ENCODE measurements around the gene ABCA7. TPM values are rescaled to one million over a fixed set of nuclear protein-coding genes. Genes with fewer than 3 reads are reported as not detected.
A peak's percentile ranks its signal among the peaks of the same experiment; 100 is the strongest.

ABCA7 gene
- total RNA-seq, 1 donor: 33.3 TPM

DNA sequence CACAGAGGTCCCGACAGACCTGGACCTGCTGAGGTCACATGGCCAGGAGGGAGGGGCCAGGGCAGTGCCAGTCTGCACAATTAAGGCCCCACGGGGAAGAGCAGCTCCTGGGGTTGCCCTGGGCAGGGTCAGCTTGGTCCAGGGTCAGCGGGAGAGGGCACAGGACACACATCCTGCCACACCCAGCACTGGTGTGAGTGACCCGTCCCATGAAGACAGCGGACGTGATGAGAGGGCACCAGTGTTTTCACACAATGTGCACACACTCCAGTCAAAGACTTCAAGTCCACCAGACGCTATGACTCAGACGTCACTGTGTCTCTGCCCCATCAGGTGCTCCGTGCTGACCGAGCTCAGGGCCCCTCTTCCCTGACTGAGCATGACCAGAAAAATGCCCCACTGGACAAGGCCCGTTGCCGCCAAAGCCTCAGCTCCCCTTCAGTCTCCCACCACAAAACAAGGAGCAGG is 23.2 kb upstream of the ABCA7 start:
- Histone ChIP-seq H3K79me2 (ENCODE audit: insufficient read depth, low read length) (peaks cover 82% of the 10 kb centered on the region), H3K4me2 (ENCODE audit: insufficient read depth, low read length) (peak overlapping the region; percentile 50), H3K27me3 (ENCODE audit: insufficient read depth, low read length) (no peaks in the 10 kb centered on the region), H3K9me3 (ENCODE audit: low read depth, low read length) (no peaks in the 10 kb centered on the region), H3K4me1 (ENCODE audit: insufficient read depth, low read length) (peaks cover 30% of the 10 kb centered on the region), H3K4me3 (ENCODE audit: insufficient read depth, low read length) (no peak overlapping the region), H3K36me3 (ENCODE audit: insufficient read depth, low read length) (peaks cover 15% of the 10 kb centered on the region), H4K20me1 (ENCODE audit: insufficient read depth, low read length) (peaks cover 68% of the 10 kb centered on the region), H2AFZ (ENCODE audit: low read length) (no peak overlapping the region), H3K27ac (ENCODE audit: low read depth, low read length) (peak overlapping the region; percentile 31)
- DNase-seq (ENCODE audit: insufficient read length, low spot score, missing footprints): peak; percentile 98
- TF ChIP-seq, protein P1, sequence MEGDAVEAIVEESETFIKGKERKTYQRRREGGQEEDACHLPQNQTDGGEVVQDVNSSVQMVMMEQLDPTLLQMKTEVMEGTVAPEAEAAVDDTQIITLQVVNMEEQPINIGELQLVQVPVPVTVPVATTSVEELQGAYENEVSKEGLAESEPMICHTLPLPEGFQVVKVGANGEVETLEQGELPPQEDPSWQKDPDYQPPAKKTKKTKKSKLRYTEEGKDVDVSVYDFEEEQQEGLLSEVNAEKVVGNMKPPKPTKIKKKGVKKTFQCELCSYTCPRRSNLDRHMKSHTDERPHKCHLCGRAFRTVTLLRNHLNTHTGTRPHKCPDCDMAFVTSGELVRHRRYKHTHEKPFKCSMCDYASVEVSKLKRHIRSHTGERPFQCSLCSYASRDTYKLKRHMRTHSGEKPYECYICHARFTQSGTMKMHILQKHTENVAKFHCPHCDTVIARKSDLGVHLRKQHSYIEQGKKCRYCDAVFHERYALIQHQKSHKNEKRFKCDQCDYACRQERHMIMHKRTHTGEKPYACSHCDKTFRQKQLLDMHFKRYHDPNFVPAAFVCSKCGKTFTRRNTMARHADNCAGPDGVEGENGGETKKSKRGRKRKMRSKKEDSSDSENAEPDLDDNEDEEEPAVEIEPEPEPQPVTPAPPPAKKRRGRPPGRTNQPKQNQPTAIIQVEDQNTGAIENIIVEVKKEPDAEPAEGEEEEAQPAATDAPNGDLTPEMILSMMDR (IDR thresholded peaks at IDR 0.05; ENCODE audit: extremely low read depth, low read depth, low read length): no peak

DNA sequence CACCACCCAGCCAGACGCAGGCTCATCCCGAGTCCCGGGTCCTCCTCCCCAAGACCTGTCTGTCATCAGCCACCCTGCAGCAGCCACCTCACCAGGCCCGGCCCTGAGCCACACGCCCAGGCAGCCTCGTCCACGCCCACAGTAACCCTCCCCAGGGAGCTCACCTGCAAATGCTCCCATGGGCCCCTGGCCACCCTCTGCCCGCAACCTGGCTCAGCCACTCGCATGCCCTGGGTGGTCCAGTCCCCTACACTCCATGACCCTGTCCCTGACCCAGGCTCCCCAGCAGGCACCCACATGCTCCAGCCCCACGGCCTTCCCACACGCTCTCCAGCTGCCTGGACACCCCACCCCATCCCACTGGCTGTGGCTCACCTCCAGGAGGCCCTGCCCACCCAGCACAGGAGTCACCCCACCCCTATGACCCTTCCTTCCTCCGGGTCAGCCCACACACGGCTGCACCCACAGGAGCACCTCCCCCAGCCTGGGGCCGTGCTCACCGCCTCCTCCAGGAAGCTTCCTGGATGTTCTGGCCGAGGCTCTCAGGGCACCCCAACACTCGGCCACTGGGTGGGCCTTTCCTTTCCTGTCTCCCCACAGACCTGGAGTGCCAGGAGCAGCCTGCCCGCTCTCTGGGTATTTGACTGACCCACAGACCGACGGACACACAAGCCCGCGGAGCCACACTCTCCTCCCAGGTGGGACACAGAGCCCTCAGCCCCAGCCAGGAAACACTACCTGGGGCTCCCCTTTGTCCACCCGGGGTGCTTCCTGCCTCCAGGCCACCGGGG is 22.6 kb upstream of the ABCA7 start:
- Histone ChIP-seq H2AFZ (ENCODE audit: low read length) (no peak overlapping the region), H4K20me1 (ENCODE audit: insufficient read depth, low read length) (peaks cover 68% of the 10 kb centered on the region), H3K27ac (ENCODE audit: low read depth, low read length) (peak overlapping the region; percentile 31), H3K9me3 (ENCODE audit: low read depth, low read length) (no peaks in the 10 kb centered on the region), H3K27me3 (ENCODE audit: insufficient read depth, low read length) (no peaks in the 10 kb centered on the region), H3K4me3 (ENCODE audit: insufficient read depth, low read length) (peak overlapping the region; percentile 10), H3K79me2 (ENCODE audit: insufficient read depth, low read length) (peaks cover 82% of the 10 kb centered on the region), H3K4me1 (ENCODE audit: insufficient read depth, low read length) (peaks cover 30% of the 10 kb centered on the region), H3K36me3 (ENCODE audit: insufficient read depth, low read length) (peaks cover 9% of the 10 kb centered on the region), H3K4me2 (ENCODE audit: insufficient read depth, low read length) (peak overlapping the region; percentile 50)
- TF ChIP-seq, protein P1 (IDR thresholded peaks at IDR 0.05; ENCODE audit: extremely low read depth, low read depth, low read length): no peak
- DNase-seq (ENCODE audit: insufficient read length, low spot score, missing footprints): no peak

DNA sequence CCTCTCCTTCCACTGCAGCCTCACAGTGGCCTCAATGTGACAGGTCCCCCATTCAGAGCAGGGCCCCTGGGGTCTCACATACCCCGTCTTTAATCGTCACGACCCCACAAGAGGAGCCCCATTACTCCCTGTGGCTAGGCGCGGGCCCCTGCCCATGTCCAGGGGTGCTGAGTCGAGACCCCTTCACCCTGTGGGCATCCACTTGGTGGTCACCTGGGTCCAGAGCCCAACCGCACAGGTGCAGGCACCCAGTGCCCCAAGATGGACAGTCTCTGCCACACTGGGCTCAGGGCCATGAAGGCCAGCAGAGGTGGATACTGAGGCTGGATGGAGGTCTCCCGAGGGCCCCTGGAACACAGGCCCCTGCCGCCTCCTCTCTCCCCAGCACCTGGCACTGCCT is 22.0 kb upstream of the ABCA7 start:
- TF ChIP-seq, protein P1 (IDR thresholded peaks at IDR 0.05; ENCODE audit: extremely low read depth, low read depth, low read length): no peak
- Histone ChIP-seq H3K4me1 (ENCODE audit: insufficient read depth, low read length) (peaks cover 31% of the 10 kb centered on the region), H3K36me3 (ENCODE audit: insufficient read depth, low read length) (peaks cover 8% of the 10 kb centered on the region), H3K79me2 (ENCODE audit: insufficient read depth, low read length) (peaks cover 81% of the 10 kb centered on the region), H3K4me2 (ENCODE audit: insufficient read depth, low read length) (peak overlapping the region; percentile 50), H3K4me3 (ENCODE audit: insufficient read depth, low read length) (no peak overlapping the region), H3K9me3 (ENCODE audit: low read depth, low read length) (no peaks in the 10 kb centered on the region), H2AFZ (ENCODE audit: low read length) (no peak overlapping the region), H3K27ac (ENCODE audit: low read depth, low read length) (peak overlapping the region; percentile 31), H3K27me3 (ENCODE audit: insufficient read depth, low read length) (no peaks in the 10 kb centered on the region), H4K20me1 (ENCODE audit: insufficient read depth, low read length) (peaks cover 68% of the 10 kb centered on the region)
- DNase-seq (ENCODE audit: insufficient read length, low spot score, missing footprints): no peak

DNA sequence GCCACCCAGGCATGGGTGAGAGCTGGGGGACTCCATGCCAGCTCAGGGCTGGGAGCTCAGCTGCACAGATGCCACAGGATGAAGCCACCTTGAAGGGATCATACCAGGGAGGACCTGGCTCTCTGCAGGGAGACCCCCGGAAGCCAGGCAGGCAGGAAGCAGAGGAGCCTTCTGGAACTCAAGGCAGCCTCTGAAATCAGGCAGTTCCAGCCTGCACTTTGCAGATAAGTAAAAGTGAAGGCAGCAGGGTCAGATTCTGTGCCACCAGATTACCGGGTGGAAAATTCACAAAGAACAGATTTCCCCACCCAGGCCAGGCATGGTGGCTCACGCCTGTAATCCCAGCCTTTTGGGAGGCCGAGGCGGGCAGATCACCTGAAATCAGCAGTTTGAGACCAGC is 21.5 kb upstream of the ABCA7 start:
- no peaks in the 10 kb centered on the region for H3K27me3 ChIP-seq (ENCODE audit: insufficient read depth, low read length)
- peaks cover 63% of the 10 kb centered on the region for H4K20me1 ChIP-seq (ENCODE audit: insufficient read depth, low read length)
- peak overlapping the region; percentile 19 for H3K4me2 ChIP-seq (ENCODE audit: insufficient read depth, low read length)

More for the DNA sequence above, 21.5 kb upstream of the ABCA7 start:
- TF ChIP-seq, protein P1 (IDR thresholded peaks at IDR 0.05; ENCODE audit: extremely low read depth, low read depth, low read length): no peak
- no peaks in the 10 kb centered on the region for H3K9me3 ChIP-seq (ENCODE audit: low read depth, low read length)
- H3K27ac ChIP-seq (ENCODE audit: low read depth, low read length): no peak overlapping the region
- no peak overlapping the region for H2AFZ ChIP-seq (ENCODE audit: low read length)
- H3K79me2 ChIP-seq (ENCODE audit: insufficient read depth, low read length): peaks cover 76% of the 10 kb centered on the region
- H3K4me3 ChIP-seq (ENCODE audit: insufficient read depth, low read length): no peak overlapping the region
- DNase-seq (ENCODE audit: insufficient read length, low spot score, missing footprints): no peak
- H3K36me3 ChIP-seq (ENCODE audit: insufficient read depth, low read length): peaks cover 4% of the 10 kb centered on the region
- H3K4me1 ChIP-seq (ENCODE audit: insufficient read depth, low read length): peaks cover 33% of the 10 kb centered on the region
